22Rv1 (cell line): ENCODE data around the gene ZNF699.
"Not testable (repeated sequence)": the region's sequence is repeated elsewhere in the genome, so short reads cannot be mapped to it uniquely, and the experiment has no call there.

Source experiments
- H3K27ac ChIP-seq: fragments of 450-650 bp; 2 replicates; pipeline ENCODE4 v1.5.1; 2017
- CTCF ChIP-seq: fragments of 450-650 bp; IDR thresholded peaks from 2 replicates; pipeline ENCODE4 v1.5.1; 2017; ENCODE audit warnings: mild to moderate bottlenecking
- ZFX ChIP-seq: fragments of 450-650 bp; IDR thresholded peaks from 2 replicates; pipeline ENCODE4 v1.6.1; 2017; ENCODE audit warnings: antibody characterized with exemption, borderline replicate concordance

The ZNF699 gene

GRCh38 chr19:9342610-9343304 is 33.1 kb upstream of the ZNF699 start:
- no peak overlapping the region for H3K27ac ChIP-seq
- TF ChIP-seq CTCF, result no peak
- no peak for TF ChIP-seq ZFX

GRCh38 chr19:9329999-9330398 is 20.4 kb upstream of the ZNF699 start:
- no peak overlapping the region for H3K27ac ChIP-seq
- TF ChIP-seq CTCF, result no peak
- TF ChIP-seq ZFX, result no peak

GRCh38 chr19:9324584-9324962 is 14.9 kb upstream of the ZNF699 start:
- peak overlapping the region; percentile 83 for H3K27ac ChIP-seq
- TF ChIP-seq CTCF, result no peak
- TF ChIP-seq ZFX, result no peak

- peak; percentile 21; the same call in 1 of the 2 replicates for TF ChIP-seq CTCF
- no peak for TF ChIP-seq ZFX
Measured at GRCh38 chr19:9323919-9324583, 14.4 kb upstream of the ZNF699 start, which contains the start of gene ZNF559. Gene ZNF559 (plus strand): TSS chr19:9324179. CDS start chr19:9338550, 14,371 bp downstream.

GRCh38 chr19:9323557-9323918 is 13.9 kb upstream of the ZNF699 start:
- peak overlapping the region; percentile 83 for H3K27ac ChIP-seq
- no peak for TF ChIP-seq ZFX
- no peak for TF ChIP-seq CTCF

More at GRCh38 chr19:9323919-9324583, 14.4 kb upstream of the ZNF699 start, which contains the start of gene ZNF559:
- H3K27ac ChIP-seq, result peak within 1 kb of the TSS; percentile 83

- H3K27ac ChIP-seq, result not testable (repeated sequence)
Measured at GRCh38 chr19:9322201-9322600, 12.6 kb upstream of the ZNF699 start.

GRCh38 chr19:9321756-9322155 is 12.1 kb upstream of the ZNF699 start:
- not testable (repeated sequence) for H3K27ac ChIP-seq

- TF ChIP-seq CTCF (no peak), ZFX (no peak)
- H3K27ac ChIP-seq, result no peak overlapping the region
Measured at GRCh38 chr19:9321338-9321737, 11.7 kb upstream of the ZNF699 start.
